Common myeloid progenitor, CD34-positive (primary cell): ENCODE data around the gene YEATS2.
"Not testable (repeated sequence)": the region's sequence is repeated elsewhere in the genome, so short reads cannot be mapped to it uniquely, and the experiment has no call there.

ENCODE experiments used
- CTCF ChIA-PET: fragments of 350-600 bp; sonication (Branson Sonifier 250); formaldehyde crosslinking; loops from one replicate; lab custom pipeline; 2021; ENCODE audit warnings: antibody characterized with exemption; lab: Charles Lee
- POLR2A ChIA-PET: fragments of 350-600 bp; sonication (Branson Sonifier 250); formaldehyde crosslinking; loops from one replicate; lab custom pipeline; 2021; ENCODE audit warnings: antibody characterized with exemption; lab: Charles Lee
- DNase-seq, 3 donors: peaks; one replicate each; pipeline versions ENCODE4 v3.0.0 to v3.0.0-alpha.2; 2013
- H3K27ac ChIP-seq, 2 experiments: 1 replicate in 1 of 2; 2 replicates in 1 of 2; pipeline ENCODE4 v1.7.0; 2013; ENCODE audit warnings: inconsistent platforms in 2 of 2, low read length in 2 of 2, mild to moderate bottlenecking in 2 of 2, low read depth in 1 of 2, moderate library complexity in 1 of 2; ENCODE audit not compliant: severe bottlenecking in 2 of 2, insufficient read depth in 1 of 2, poor library complexity in 1 of 2
- H3K27me3 ChIP-seq, 5 experiments: replicated peaks in 2 of 5; 1 replicate in 3 of 5; 2 replicates in 2 of 5; pipeline versions ENCODE4 v1.6.1 to v1.7.0; 2013; ENCODE audit warnings: low read length in 4 of 5, mild to moderate bottlenecking in 2 of 5, moderate library complexity in 2 of 5, inconsistent platforms in 1 of 5; ENCODE audit not compliant: insufficient read depth in 5 of 5, control insufficient read depth in 4 of 5
- H3K36me3 ChIP-seq, 4 experiments: 1 replicate in 2 of 4; 2 replicates in 2 of 4; pipeline versions ENCODE4 v1.6.1 to v1.7.0; 2013; ENCODE audit warnings: low read length in 3 of 4, control low read depth in 1 of 4, mild to moderate bottlenecking in 1 of 4; ENCODE audit not compliant: control insufficient read depth in 4 of 4, insufficient read depth in 4 of 4
- H3K4me1 ChIP-seq, 4 experiments: 1 replicate in 3 of 4; 2 replicates in 1 of 4; pipeline versions ENCODE4 v1.6.1 to v1.7.1; 2013; ENCODE audit warnings: low read length in 3 of 4, mild to moderate bottlenecking in 3 of 4, control low read depth in 1 of 4, inconsistent platforms in 1 of 4, moderate library complexity in 1 of 4; ENCODE audit not compliant: control insufficient read depth in 4 of 4, insufficient read depth in 4 of 4; ENCODE audit errors: control extremely low read depth in 1 of 4
- H3K4me3 ChIP-seq, 7 experiments: 1 replicate in 4 of 7; 2 replicates in 3 of 7; pipeline versions ENCODE4 v1.5.1 to v1.7.0; 2013; ENCODE audit warnings: mild to moderate bottlenecking in 7 of 7, low read length in 6 of 7, moderate library complexity in 6 of 7, inconsistent platforms in 2 of 7, low read depth in 2 of 7, control low read depth in 1 of 7; ENCODE audit not compliant: insufficient read depth in 4 of 7, control insufficient read depth in 1 of 7; ENCODE audit errors: extremely low read depth in 1 of 7
- H3K9me3 ChIP-seq, 5 experiments: 1 replicate in 4 of 5; 2 replicates in 1 of 5; pipeline versions ENCODE4 v1.6.1 to v1.7.1; 2013; ENCODE audit warnings: low read length in 4 of 5, mild to moderate bottlenecking in 2 of 5, inconsistent platforms in 1 of 5, low read depth in 1 of 5, moderate library complexity in 1 of 5; ENCODE audit not compliant: control insufficient read depth in 4 of 5, insufficient read depth in 2 of 5; ENCODE audit errors: control extremely low read depth in 1 of 5
- WGBS: methylation state at CpG from one replicate; pipeline ENCODE4 v1.1.5; 2013; ENCODE audit not compliant: insufficient coverage; 5-methylcytosine and 5-hydroxymethylcytosine counted together

Gene YEATS2

DNA sequence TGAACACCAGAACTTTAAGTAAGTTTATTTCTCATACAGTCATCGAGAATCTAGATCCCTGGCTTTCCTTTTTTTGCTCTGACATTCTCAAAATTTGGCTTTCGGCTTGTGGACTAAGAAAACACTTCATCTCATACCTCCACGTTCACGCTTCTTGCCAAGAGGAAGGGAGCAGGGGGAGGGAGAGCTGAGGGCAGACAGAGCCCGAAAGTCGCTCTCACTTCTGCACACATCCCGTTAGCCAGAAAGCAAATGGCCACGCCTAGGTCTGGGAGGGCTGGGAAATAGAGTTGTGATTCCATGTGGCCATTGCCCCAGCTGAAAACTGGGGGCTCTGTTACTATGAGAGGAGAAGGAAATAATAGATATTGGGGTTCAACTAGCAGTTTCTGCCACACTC, 70.5 kb downstream of the YEATS2 start:
- ChIA-PET CTCF (interaction anchor here (0.7 to 4.5 kb wide), 6 partner anchors 10 to 583 kb away, joined by 3 to 21 read pairs (median 4); no protein-coding TSS in a partner anchor), POLR2A (no interaction called here)
- Histone ChIP-seq H3K36me3 (peaks cover 16 to 44% (median 23%) of the 10 kb centered on the region in 4 experiments), H3K4me1 (no peaks in the 10 kb centered on the region), H3K27ac (no peak overlapping the region), H3K27me3 (no peaks in the 10 kb centered on the region), H3K4me3 (no peak overlapping the region), H3K9me3 (no peaks in the 10 kb centered on the region)
- WGBS: 97% methylated on average over 4 of the region's 8 CpGs
- DNase-seq: no peak

DNA sequence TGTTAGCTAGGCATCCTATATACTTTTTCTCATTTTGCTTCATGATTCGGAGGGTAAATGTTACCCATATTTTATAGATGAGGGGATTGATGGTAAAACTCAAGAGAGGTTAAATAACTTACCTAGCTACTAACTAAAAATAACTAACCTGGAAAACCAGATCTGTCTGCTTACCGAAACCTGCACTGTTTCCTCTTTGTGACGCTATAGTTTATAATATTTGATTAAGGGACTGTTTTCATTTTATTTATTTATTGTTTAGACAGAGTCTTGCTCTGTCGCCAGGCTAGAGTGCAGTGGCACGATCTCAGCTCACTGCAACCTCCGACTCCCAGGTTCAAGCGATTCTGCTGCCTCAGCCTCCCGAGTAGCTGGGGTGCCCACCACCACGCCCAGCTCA, 71.9 kb downstream of the YEATS2 start:
- no peak for DNase-seq
- Histone ChIP-seq H3K27ac (no peak overlapping the region), H3K4me3 (no peak overlapping the region), H3K9me3 (no peaks in the 10 kb centered on the region), H3K36me3 (peaks cover 22 to 48% (median 30%) of the 10 kb centered on the region in 4 experiments), H3K4me1 (no peaks in the 10 kb centered on the region), H3K27me3 (no peaks in the 10 kb centered on the region)
- 100% methylated on average over 6 of the region's 9 CpGs for WGBS
- POLR2A ChIA-PET: interaction anchor here (0.6 kb wide), 1 partner anchor 14 kb away, joined by 3 read pairs; no protein-coding TSS in a partner anchor
- CTCF ChIA-PET: interaction anchor here (0.9 to 2.0 kb wide), 6 partner anchors 9 to 585 kb away, joined by 3 to 6 read pairs (median 4); no protein-coding TSS in a partner anchor

DNA sequence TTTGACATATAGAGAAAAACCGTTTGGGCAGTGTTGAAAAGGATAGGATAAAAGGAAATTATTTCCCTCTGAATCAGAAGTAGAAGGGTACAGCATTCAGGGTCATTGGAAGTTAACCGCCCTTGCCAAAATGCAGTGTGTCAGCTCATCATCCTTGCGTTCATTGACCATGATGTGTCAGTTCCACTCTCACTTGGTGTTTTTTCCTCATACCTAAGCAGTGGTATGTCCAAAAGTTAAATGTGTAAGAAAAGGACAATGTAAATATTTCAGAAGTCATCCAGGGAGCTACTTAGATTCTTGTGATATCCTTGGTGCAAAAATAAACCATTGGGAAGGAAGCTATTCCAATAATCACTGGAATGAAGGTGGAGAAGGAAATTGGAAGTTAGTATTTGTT, 77.0 kb downstream of the YEATS2 start:
- Histone ChIP-seq H3K4me1 (peaks cover 0 to 4% (median 0%) of the 10 kb centered on the region in 4 experiments), H3K27ac (no peak overlapping the region), H3K36me3 (peaks cover 31 to 68% (median 51%) of the 10 kb centered on the region in 4 experiments), H3K4me3 (no peak overlapping the region), H3K27me3 (no peaks in the 10 kb centered on the region), H3K9me3 (no peaks in the 10 kb centered on the region)
- POLR2A ChIA-PET: no interaction called here
- WGBS: 67% methylated on average over 3 of the region's 3 CpGs
- CTCF ChIA-PET: interaction anchor here (0.8 to 2.3 kb wide), 4 partner anchors 7 to 383 kb away, joined by 3 to 7 read pairs (median 3); no protein-coding TSS in a partner anchor
- no peak for DNase-seq

DNA sequence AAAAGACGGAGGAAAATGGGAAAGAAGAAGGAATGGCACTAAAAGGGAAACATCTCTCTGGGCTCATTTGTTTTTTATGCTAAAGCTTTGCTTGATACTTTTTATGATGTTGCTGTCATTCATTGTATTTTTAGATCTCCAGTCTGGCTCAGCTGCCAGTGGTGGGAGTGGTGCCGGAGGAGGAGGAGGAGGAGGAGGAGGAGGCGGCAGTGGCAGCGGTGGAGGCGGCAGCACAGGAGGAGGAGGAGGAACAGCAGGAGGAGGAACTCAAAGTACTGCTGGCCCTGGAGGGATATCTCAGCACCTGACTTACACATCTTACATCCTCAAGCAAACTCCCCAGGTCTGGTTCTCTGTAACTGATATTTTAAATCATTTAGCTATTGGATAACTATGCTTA, 78.2 kb downstream of the YEATS2 start:
- DNase-seq: no peak
- Histone ChIP-seq H3K9me3 (no peaks in the 10 kb centered on the region), H3K27me3 (no peaks in the 10 kb centered on the region), H3K4me3 (no peak overlapping the region), H3K36me3 (peaks cover 34 to 77% (median 56%) of the 10 kb centered on the region in 4 experiments), H3K4me1 (peaks cover 0 to 4% (median 0%) of the 10 kb centered on the region in 4 experiments), H3K27ac (no peak overlapping the region)
- POLR2A ChIA-PET: no interaction called here
- 100% methylated on average over 1 of the region's 5 CpGs for WGBS
- CTCF ChIA-PET: interaction anchor here (2.3 kb wide), 1 partner anchor 9 kb away, joined by 7 read pairs; no protein-coding TSS in a partner anchor

DNA sequence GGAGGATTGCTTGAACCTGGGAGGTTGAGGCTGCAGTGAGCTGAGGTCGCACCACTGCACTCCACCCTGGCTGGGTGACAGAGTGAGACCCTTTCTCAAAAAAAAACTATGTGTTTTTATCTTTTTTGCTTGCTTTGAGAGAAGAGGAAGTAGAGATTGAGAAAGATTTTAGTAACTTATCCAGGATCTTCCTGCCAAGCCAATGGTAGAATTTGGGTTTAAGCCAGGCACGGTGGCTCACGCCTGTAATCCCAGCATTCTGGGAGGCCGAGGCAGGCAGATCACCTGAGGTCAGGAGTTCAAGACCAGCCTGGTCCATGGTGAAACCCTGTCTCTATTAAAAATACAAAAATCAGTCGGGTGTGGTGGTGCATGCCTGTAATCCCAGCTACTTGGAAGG, 78.9 kb downstream of the YEATS2 start:
- DNase-seq, H3K9me3 ChIP-seq, H3K4me1 ChIP-seq, H3K27me3 ChIP-seq, H3K4me3 ChIP-seq, H3K27ac ChIP-seq: not testable (repeated sequence)
- POLR2A ChIA-PET: interaction anchor here (0.6 kb wide), 1 partner anchor 559 kb away, joined by 4 read pairs; no protein-coding TSS in a partner anchor
- CTCF ChIA-PET: interaction anchor here (2.3 kb wide), 1 partner anchor 9 kb away, joined by 7 read pairs; no protein-coding TSS in a partner anchor
- 86% methylated on average over 5 of the region's 5 CpGs for WGBS
- H3K36me3 ChIP-seq: peaks cover 34 to 84% (median 61%) of the 10 kb centered on the region in 4 experiments

DNA sequence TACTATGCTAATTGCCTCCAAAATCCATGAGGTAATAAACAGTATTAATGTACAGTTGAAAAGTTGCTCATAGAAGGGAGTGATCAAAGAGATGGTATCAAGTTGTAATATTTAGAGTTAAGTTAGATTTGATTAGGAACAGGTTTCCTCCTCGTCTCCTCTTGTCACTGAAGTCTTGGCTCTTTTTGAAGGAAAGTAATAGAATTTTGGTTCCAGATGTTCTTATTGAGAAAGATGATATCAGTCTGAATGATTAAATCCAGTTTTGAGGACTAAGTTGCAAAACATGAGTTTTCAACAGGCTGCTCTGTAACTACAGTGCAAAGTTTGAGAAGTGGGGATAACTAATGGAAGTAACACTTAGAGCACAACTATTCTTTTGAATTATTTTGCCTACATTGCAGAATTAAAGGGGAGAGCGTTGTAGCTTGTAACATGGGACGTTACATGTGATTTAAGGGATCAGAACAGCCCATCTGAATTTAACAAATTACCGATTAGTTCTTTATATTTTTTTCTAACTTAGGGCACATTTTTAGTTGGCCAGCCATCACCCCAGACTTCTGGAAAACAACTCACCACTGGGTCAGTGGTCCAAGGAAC, 79.5 kb downstream of the YEATS2 start:
- peaks cover 34 to 85% (median 60%) of the 10 kb centered on the region in 4 experiments for H3K36me3 ChIP-seq
- POLR2A ChIA-PET: interaction anchor here (0.6 kb wide), 1 partner anchor 560 kb away, joined by 4 read pairs; no protein-coding TSS in a partner anchor
- WGBS: 100% methylated on average over 4 of the region's 4 CpGs

More for the DNA sequence above, 79.5 kb downstream of the YEATS2 start:
- Histone ChIP-seq H3K27me3 (no peaks in the 10 kb centered on the region), H3K4me3 (no peak overlapping the region), H3K9me3 (no peaks in the 10 kb centered on the region), H3K4me1 (peaks cover 0 to 4% (median 0%) of the 10 kb centered on the region in 4 experiments), H3K27ac (no peak overlapping the region)
- no peak for DNase-seq
- CTCF ChIA-PET: interaction anchor here (1.4 kb wide), 1 partner anchor 8 kb away, joined by 6 read pairs; no protein-coding TSS in a partner anchor
